NCI-H82 treated with DMSO at 0.1 percent for 48 hours (cell line): ENCODE results near the gene TMEM164.
"Not testable (repeated sequence)": the region's sequence is repeated elsewhere in the genome, so short reads cannot be mapped to it uniquely, and the experiment has no call there.

ENCODE experiments used
- DNase-seq: peaks from one replicate; lab custom pipeline; 2025; ENCODE audit not compliant: unreplicated experiment; lab: John Stamatoyannopoulos, UW

TMEM164 gene

DNA sequence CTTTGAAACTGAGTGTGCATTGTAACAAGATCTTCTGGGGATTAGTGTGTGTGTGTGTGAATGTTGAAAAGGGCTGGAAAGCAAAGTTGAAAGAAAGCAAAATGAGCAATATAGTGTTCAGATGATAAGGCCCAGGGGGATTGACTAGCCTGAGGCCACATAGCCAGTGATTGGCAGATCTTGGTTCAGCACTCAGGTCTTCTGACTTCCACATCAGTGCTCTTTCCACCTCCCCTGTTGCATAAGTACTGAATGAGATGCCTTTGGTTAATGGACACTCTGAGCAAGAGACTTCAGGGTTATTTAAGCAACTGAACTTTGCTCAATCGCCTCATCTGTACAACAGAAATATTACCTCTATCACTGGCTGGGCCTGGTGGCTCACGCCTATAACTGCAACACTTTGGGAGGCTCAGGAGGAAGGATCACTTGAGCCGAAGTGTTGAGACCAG is 120.4 kb downstream of the TMEM164 start:
- no peak for DNase-seq

DNA sequence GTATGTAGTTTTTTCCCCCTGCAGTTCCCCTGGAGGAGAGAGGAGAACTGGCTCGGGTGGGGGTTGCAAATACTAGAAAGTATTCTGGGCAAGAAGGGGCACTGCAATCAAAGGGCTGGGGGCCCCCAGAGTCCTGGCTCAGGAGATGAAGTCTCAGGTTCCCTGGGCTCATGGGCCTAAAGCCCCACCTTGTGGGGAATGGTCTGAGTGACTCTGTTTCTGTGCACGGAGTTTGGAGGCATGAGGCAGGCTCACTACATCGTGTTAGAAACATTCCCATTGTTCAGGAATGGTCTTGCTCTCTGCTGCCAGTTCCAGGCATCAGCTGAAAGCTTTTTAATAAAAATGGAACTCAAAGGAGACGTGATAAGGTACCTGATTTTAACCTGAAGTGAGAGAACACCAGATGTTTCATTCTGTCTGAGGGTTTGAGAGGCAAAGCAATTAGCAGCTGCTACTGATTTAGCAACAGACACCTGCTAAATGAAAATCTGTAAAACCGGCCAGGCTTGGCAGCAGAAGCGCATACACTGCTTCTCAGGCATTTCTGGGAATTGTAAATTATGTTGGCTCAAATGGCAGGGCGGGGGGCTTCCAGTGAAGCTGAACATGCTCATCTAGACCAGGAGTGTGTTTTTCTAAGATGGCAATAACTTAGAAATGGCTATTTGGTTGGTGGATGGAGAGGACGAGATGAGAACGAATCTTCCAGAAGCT is 122.7 kb downstream of the TMEM164 start:
- DNase-seq: no peak

DNA sequence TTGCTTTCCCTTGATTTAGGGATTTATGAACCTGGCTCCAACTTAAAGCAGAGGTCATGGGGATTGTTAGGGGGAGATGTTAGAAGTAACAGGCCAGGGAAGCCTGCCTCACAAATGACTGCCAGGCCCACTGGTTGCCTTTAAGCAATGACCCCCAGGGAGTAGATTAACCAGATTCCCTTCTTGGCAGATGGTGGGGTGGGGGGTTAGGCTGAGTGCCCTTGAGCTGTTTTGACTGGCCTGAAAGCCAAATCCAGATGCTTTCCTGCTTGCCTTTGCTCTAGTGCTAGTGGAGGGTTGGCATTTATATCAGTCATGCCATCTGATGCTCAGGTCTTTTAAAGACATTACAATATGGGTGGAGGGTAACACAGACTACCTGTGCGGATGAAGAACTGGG is 128.1 kb downstream of the TMEM164 start:
- peak; percentile 92 for DNase-seq

DNA sequence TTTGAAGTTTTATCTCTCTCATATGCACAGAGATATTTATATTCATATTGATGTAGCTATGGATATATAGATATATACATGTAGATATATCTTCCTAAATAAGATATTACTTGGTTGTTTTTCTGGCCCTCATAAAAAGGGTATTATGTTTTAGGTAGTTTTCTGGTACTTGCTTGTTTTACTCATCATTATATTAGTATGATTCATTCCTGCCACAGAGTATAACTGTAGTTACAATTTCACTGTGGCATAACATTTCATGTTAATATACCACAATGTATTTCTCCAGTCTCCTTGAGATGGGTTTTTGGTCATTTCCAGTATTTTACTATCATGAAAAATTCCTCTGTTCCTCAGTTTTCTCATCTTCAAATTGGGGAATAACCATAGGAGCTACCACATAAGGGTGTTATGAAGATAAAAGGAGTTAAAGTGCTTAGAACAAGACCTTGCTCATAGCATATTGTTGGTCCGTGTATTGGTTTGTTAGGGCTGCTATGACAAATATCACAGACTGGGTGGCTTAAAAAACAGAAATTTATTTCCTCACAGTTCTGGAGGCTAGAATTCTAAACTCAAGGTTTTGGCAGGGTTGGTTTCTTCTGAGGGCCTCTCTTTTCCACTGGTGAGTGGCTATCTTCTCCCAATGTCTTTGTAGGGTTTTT is 129.7 kb downstream of the TMEM164 start:
- no peak for DNase-seq

DNA sequence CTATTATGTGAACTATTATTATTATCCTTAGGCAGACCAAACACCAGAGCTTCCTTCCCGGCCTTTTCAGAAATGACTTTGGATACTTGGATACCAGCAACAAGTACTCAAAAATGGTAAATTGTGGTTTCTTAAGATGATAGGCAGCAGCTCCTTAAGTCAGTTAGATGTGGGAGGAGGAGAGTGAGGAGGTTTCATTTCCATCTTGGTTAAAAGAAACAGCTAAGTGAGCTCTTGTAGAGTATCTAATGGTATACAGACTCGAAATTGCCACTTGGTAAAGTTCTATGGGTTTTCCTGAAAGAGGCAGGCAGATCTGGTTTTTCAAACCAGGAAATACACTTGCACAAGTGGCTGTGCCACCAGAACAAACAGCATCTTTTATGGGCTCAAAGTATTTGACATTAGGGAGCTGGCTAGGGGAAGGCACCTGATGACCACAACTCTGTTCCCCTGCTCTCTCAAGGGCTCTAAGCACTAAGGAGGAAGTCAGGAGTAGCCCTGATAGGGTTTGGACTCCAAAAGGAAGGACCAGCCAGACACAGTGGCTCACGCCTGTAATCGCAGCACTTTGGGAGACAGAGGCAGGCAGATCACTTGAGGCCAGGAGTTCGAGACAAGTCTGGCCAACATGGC is 130.9 kb downstream of the TMEM164 start:
- no peak for DNase-seq

DNA sequence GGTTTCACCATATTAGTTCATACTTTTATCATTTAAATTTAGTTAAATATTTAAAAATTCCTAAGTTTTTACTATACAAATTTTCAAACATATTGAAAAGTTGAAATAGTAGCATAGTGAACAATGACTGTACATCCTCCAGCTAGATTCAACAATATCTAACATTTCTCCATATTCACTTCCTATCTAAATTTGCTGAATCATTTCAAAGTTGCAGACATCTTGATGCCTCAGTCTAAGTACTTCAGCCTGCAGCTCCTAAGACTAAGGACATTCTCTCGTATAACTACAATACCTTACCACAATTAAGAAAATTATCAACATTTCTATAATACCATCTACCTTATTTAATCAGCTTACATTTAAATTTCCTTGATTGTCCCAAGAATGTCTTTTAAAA is 132.7 kb downstream of the TMEM164 start:
- no peak for DNase-seq

- no peak for DNase-seq
These were observed 133.2 kb downstream of the TMEM164 start for GRCh38 chrX:110136136-110136535.

DNA sequence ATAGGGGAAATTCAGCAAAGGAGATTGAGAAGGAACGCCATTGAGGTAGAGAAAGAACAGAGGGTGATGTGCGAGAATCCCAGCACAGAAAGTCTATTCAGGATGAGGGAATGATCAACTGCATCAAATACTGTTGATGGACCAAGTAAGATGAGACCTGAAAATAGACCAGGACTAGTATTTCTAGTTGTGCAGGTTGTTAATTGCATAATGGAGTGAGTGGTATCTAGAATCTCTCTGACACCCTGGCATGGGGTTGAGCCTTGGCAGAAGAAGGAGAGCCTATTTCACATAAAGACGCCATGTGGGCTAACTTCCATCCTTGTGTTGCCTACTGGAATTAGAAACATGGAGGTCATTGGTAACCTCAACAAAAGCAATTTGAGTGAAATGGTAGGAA is 135.6 kb downstream of the TMEM164 start:
- DNase-seq: no peak

- no peak for DNase-seq
These were observed 136.3 kb downstream of the TMEM164 start for GRCh38 chrX:110139172-110139571.

- no peak for DNase-seq
These were observed 139.2 kb downstream of the TMEM164 start for GRCh38 chrX:110142096-110142495.

DNA sequence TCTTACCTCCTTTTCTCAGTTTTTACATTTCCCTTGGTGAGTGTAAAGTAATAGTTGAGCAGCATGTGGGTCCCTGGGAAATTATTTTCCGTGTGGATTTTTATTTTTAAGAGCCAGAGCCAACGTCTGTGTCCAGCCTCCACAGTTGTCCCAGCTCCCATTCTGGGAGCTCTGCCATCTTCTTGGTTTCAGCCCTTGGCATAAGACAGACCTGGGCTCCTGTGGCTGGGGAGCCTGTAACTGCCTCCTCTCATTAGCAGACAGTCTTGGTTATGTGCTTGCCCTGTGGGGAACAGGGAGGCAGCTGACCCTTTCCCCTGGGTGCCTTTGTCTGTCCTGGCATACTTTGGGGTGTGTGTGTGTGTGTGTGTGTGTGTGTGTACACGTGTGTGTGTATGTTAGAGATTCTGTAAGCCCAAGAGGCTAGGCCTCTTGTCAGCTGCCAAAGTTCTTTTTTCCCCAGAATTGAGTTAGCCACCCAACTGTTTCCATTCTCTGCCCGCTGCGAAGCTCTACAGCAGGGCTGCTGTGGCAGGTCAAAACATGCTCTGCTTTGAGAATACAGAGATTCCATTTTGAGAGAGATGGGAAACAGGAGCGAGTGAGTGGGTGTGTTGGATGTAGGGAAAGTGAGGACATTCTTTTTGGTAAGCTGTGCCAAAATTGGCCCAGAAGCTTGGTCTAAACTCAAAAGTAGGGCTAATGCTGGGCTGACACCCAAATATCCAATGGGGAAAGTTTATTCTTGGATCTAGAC is 140.7 kb downstream of the TMEM164 start:
- no peak for DNase-seq

GRCh38 chrX:110145311-110145710 is 142.4 kb downstream of the TMEM164 start:
- DNase-seq: no peak

DNA sequence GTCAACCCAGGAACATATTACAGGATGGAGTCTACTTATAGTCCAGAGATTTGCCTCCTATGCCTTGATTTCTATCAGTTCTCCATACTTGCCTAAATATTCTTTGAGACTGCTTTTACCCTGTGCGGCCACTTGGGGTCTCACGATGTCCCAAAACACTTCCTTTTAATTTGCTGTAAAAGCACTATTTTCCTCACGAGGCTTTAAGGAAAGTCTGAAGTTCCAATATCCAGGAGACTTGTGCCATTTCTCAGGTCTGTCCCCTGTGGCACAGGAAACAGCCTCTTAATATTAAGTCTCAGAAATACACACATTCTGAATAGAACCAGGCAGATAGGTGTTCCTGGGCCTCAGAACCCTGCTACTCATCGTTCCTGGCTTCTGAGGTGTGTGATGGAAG is 142.9 kb downstream of the TMEM164 start:
- DNase-seq: no peak

DNA sequence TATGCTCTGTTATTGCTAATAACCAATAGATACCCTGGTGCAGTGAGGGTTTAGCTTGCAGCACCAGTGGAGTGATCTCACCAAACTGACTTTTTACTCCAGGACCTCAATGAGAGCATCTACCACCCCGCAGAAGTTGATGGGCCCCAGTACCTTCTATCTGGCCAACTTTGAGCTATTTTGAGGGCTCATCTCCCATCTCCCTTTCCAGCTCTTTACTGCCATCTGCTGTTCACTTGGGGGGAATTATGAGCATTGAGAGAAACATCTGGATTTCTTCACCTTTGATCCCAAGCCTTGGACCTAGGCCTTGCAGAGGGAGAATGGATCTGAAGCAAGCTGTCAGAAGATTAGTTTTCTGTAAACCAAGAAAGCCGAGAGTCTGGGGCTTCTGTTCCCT is 143.6 kb downstream of the TMEM164 start:
- peak; percentile 5 for DNase-seq

GRCh38 chrX:110153244-110153643 is 150.3 kb downstream of the TMEM164 start:
- DNase-seq: no peak

- no peak for DNase-seq
These were observed 151.0 kb downstream of the TMEM164 start for GRCh38 chrX:110153896-110154295.

DNA sequence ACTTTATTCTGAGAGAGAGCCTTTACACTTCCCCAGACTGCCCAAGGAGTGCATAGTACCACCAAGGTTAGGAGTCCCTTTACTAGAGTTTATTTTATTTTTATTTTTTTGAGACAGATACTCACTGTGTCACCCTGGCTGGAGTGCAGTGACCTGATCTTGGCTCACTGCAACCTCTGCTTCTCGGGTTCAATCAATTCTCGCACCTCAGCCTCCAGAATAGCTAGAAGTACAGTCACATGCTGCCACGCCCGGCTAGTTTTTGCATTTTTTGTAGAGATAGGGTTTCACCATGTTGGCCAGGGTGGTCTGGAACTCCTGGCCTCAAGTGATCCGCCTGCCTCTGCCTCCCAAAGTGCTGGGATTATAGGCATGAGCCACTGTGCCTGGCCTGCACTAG is 151.4 kb downstream of the TMEM164 start:
- DNase-seq: not testable (repeated sequence)

DNA sequence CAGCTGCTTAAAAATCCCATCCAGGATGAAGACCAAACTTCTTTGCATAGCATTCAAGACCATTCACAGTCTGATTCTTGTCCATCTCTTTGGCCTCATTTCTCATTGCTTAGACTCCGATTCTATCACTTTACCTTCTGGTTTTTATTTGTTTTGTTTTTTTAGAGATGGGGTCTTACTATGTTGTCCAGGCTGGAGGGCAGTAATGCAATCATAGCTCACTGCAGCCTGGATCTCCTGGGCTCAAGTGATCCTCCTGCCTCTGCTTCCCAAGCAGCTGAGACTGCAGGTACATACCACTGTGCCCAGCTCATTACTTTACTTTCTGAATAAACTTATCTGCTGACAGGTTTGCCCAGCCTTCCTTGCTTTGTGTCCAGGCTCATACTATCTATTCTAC is 152.8 kb downstream of the TMEM164 start:
- no peak for DNase-seq

DNA sequence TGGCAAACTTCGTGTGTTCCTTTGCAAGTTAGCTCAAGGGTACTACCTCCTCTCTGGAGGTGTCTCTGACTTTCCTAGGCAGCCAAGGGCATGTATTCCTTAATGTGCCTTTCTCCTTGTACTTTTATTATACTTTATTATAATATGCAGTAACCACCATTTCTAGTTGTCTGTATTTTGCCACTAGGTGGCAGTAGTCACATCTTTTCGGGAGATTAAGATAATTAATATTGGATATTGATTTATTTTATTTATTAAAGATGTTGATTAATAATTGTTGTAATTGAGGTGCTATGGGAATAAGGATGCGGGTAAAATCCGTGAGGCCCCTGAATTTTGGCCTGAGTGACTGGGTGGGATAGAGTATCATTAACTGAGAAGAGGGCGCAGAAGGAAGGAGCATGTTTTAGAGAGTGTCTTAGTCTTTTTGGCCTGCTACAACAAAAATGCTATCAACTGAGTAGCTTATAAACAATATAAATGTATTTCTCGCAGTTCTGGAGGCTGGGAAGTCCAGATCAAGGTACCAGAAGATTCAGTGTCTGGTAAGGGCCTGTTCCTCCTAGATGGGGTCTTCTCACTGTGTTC is 153.3 kb downstream of the TMEM164 start:
- no peak for DNase-seq

- DNase-seq: no peak
These were observed 154.5 kb downstream of the TMEM164 start for GRCh38 chrX:110157444-110157843.

GRCh38 chrX:110159235-110159634 is 156.3 kb downstream of the TMEM164 start:
- DNase-seq: no peak
